CD4-positive, alpha-beta T cell treated with Interleukin-17A for 4 hours (primary cell): ENCODE results near the gene SEC14L1.
A peak's percentile ranks its signal among the peaks of the same experiment; 100 is the strongest.

ENCODE experiments used
- DNase-seq: peaks from one replicate; pipeline ENCODE4 v3.0.0-alpha.2; 2020; ENCODE audit warnings: mixed read lengths

Gene SEC14L1

DNA sequence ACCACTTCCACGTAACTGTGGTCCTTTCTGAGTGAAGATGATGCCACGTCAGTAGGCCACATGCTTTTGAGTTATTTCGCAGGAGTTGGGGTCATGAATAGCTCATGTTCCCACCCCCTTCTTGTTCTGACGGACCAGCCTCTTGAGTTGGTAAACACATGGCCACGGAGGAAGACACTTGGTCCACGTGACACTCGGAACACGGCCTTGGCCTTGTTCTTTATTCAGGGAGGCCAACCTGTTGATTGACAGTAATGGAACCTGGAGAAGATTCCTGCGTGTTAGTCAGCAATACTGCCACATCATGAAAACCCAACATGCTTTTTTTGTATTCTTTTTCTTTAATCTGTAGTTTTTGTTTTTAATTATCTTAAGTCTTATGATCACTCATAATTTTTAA is 56.3 kb downstream of the SEC14L1 start:
- DNase-seq = no peak

DNA sequence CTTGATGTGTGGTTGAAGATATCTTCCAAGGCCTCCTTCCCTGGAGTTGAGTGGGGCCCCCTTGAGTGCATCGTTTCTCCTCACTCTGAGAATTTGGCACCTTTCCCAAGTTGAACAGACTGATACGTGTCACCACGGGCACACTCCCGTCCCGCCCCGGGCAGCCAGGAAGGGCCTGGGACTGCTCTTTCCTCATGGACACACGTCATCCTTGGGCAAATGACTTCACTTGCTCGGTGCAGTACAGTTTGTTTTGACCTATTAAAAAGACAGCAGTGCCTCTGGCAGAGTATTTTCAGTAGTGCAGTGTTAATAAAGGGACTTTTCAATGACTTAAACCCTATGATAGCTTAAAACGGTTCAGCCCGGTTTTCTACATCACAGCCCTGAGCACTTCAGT is 59.9 kb downstream of the SEC14L1 start:
- DNase-seq = no peak

DNA sequence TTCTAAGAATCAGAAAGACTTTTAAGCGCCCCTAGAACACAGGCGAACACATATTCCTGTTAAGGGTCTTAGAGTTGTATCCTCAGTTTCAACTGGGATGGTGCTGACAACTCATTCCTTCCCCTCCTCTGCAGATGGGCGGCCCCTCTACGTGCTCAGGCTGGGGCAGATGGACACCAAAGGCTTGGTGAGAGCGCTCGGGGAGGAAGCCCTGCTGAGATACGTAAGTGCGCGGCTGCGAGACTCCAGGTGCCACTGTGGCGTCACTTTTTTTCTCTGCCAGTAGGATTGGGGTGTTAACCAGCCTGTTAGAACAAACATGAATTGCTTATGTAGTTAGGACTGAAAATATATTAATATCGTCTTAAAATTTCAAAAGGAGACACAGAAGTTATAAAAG is 62.7 kb downstream of the SEC14L1 start:
- no peak for DNase-seq

DNA sequence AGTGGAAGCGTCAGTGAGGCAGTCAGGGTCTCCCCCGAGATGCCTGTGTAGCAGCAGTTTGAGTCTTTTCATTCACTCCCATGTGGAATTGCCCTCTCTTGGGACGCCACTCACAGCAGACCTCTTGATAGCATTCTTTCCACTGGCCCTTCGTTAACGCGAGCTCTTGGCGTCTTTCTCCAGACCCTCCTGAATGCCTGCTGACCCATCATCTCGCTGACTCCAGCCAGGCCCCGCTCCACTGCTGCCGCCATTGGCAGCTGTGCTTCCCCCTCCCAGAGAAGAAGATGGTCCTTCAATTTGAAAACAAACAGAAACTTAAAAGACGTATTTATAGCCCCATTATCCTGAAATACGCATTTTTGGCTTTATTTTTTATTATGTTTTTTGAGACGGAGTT is 63.1 kb downstream of the SEC14L1 start:
- no peak for DNase-seq

DNA sequence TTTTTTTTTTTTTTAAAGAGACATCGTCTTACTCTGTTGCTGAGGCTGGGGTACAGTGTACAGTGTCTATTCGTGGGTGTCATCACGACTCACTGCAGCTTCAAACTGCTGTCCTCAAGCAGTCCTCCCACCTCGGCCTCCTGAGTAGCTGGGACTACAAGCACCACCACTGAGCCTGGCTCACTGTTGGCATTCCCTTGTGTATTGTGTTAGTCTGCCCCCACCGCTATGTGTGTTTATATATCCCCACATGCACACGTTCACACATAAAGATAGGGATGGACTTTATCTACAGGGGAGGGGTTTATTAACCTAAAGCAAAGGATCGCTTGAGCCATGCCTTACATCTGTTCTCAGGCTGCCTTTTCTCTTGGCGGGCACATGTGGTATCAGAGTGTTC is 63.8 kb downstream of the SEC14L1 start:
- DNase-seq = no peak

DNA sequence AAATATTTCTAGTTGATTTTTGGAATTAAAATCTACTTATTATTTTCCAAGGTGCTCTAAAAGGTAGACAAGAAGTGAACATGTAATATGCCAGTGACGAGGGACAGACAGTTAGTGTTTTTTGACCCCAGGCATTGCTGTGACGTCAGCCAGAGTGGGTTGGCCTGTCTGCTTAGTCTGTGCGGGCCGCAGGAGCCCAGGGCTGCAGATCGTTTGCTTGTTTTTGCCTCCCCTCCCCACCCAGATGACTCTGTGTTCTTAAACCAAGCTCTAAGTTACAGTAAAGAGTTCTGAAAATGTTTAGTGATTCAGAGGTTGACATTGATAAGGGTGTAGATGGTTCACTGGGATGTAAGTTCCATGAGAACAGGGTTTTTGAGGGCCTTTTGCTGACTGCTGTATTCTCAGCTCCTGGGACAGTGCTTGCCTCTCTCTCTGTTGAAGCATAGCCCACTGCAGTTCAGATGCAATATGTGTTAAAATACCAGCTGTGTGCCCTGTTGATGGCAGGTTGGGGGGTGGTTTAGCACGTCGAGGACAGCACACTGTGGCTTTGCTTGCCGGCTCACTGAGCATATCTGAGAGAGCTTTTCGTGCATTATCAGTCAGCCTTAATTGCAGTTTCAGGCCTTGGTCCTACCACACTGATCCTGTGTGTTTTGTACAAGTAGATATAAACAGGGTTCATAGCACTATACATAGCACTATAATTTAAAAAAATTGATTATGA is 64.8 kb downstream of the SEC14L1 start:
- DNase-seq = no peak

DNA sequence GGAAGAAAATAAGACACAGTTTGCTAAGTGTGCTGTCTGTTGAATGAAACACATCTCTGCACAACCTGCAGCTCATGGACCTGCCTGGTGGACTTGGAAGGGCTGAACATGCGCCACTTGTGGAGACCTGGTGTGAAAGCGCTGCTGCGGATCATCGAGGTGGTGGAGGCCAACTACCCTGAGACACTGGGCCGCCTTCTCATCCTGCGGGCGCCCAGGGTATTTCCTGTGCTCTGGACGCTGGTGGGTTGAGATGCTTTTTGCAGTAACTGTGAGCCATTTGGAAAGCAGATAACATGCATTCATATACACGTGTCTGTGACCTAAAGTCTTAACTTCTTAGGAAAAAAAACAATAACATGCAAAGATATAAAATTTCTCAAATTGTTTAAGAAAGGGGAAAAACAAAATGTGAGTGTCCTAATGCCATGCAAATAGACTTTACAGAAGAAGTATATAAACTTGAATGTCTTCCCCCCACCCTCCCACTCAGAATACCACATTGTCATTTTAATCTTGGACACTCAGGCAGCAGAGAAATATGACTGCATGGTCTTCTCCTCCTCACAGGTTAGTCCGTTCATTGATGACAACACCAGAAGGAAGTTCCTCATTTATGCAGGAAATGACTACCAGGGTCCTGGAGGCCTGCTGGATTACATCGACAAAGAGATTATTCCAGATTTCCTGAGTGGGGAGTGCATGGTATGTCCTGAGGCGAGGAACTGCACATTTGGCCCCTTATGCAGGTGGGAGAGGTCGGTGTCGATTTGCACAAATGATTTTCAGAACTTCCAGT is 65.6 kb downstream of the SEC14L1 start:
- DNase-seq = no peak

DNA sequence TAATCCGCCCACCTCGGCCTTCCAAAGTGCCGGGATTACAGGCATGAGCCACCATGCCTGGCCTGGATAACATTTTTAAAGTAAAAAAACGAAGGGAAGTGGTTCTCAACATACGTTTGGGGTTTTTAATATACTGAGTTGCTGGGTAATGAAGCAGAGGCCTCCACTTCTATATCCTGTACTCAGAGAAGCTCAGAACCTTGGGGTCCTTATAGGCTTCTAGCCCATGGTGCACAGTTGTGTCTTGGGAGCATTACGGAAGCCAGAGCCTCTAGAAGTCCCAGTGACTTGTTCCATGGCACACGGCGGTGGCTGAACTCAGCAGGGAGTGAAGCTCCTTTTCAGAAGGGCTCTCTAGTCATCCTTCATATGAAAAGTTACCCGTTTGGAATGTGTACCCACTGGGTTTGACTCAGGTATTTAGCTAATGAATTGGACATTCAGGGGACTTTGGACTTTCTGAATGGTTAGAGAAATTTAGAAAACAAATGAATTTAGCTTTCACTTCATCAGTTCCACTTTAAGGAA is 67.0 kb downstream of the SEC14L1 start:
- DNase-seq = no peak

DNA sequence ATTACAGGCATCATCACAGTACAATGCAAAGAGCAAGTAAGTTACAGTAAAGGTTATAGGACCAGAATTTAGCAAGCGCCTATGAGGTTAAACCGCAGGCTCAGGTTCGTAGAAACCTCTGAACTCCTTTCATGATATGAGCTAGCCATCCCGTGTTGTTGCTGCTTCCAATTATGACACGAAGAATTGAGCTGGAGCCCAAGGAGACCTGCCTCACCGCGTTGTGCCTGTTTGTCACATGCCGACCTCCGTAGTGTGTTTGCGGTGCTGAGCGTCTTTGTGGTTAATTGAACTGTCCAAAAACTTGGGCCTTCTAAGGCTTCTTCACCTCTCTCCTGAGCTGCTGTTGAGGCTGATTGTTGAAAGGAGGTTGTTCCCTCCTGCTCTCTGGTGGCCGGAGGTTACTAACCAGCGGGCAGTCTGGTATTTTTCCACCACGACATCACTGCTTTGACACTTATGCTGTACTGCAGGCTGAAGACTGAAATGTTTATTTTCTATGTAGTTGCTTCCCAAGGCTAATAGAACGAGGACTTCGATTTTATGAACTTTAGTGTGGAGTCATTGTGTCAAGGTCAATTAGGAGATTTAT is 67.5 kb downstream of the SEC14L1 start:
- DNase-seq = no peak

DNA sequence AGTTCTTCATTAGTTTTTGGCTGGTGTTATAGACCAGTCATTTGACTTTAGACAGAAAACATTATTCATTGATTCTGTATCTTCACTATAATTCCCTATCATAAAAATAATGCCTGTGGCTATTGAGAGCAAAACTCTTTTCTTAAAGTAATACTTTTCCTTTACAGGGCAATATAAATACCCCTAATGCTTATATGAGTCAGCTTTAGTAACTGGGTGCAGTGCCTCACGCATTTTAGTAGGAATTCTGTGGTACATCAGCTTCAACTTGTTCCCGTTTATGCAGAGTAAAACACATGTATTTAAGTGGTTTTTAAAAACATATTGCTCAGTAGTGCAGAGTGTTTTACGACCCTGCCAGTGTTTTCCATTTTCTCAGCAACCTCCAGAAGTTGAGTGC is 68.1 kb downstream of the SEC14L1 start:
- DNase-seq = no peak

DNA sequence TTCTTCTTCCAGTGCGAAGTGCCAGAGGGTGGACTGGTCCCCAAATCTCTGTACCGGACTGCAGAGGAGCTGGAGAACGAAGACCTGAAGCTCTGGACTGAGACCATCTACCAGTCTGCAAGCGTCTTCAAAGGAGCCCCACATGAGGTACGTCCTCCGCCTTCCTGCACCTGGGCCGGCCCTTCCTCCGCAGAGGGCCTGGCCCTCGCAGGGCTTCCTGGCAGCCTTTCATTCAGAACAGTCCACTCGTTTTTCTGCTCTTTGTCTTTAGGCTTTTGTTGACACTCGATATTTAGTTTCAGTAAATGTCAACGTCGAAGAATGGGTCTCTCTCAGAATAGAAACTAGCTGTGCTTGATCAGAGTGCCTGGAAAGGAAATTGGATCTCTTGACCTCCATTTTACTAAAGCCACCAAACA is 68.6 kb downstream of the SEC14L1 start:
- no peak for DNase-seq

DNA sequence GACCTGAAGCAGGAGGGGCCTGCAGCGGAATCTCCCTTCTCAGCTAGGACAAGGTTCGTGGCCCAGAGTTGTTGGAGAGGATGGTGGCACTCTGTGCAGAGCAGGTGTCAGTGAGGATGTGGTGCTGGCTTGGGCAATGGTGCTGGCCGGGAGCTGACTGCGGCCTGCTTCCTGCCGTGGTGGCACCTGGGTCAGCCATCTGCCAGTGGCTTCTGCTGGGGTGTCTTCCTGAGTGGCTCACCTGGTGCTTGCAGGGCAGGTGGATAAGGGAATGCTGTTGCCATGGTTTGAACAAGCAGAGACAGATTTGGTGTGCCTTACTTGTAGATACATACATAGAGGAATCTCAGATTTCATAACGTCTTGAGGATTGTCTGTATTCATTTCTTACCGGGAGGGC is 69.6 kb downstream of the SEC14L1 start:
- DNase-seq = no peak

DNA sequence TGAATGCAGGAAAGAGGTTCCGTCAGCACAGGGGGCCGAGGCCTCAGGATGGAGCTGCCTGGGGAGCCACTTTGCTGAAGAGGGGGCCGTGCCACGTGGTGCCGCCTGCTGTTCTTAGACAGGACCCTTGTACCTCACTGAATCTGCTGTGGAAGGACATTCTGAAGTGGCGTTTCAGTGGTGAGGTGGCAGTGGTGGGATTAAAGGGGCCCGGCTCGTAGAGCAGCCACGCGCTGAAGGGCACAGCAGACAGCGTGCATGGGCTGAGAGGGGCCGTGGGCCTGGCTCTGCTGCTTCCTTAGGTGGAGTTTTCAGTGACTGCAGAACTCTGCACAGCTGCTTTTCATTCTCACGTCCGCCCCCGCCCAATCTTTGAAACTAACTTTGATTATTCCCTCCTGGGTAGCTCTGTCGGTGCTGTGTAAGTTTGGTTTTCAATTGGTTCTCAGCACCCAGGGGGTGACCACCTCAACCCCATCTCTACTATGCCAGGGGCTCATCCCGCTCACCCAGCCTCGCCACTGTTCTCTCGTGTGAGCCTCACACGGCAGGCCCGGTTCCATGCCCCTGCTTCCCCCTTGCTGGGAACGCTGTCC is 70.3 kb downstream of the SEC14L1 start:
- no peak for DNase-seq

DNA sequence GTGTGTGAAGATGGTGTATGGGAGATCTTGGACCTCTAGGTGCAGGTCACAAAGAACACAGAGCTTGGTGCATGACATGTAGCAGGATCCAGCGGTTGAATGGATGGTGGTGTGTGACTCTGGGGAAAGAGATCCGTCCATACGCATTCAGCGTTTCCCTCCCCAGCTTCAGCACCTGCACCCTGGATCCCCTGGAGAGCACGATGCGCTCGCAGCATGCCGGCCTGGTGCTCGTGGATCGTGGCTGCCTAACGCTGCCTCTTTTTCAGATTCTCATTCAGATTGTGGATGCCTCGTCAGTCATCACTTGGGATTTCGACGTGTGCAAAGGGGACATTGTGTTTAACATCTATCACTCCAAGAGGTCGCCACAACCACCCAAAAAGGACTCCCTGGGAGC is 70.9 kb downstream of the SEC14L1 start:
- no peak for DNase-seq

DNA sequence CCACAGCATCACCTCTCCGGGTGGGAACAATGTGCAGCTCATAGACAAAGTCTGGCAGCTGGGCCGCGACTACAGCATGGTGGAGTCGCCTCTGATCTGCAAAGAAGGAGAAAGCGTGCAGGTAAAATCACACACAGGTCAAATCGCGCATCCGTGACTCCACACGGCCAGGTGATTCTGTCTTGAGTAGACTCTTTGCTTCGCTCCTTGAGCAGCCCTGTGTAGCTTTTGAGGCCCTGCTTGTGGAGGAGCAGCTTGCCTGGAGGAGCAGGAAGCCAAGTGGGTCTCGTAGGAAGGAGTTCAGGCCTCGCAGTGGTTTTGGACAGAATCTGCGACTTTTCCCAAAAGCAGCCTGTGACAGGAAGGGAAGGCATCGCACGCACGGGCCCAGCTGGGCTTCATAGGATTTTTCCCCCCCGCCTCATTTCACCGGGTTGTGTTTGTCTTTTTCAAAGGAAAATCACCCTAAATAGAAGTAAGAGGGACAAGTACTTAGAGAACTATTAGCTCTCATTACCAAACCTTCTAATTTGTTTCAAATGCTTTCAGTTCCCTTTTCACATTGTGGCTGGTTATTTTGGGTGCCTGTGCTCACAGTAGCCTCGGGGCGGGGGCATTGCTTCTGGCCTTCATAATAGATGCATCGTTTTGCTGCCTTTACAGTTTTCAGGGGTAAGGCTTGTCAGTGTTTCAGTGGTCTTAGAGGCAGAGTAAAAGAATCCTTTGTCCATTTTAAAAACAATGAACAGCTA is 71.5 kb downstream of the SEC14L1 start:
- DNase-seq = no peak

DNA sequence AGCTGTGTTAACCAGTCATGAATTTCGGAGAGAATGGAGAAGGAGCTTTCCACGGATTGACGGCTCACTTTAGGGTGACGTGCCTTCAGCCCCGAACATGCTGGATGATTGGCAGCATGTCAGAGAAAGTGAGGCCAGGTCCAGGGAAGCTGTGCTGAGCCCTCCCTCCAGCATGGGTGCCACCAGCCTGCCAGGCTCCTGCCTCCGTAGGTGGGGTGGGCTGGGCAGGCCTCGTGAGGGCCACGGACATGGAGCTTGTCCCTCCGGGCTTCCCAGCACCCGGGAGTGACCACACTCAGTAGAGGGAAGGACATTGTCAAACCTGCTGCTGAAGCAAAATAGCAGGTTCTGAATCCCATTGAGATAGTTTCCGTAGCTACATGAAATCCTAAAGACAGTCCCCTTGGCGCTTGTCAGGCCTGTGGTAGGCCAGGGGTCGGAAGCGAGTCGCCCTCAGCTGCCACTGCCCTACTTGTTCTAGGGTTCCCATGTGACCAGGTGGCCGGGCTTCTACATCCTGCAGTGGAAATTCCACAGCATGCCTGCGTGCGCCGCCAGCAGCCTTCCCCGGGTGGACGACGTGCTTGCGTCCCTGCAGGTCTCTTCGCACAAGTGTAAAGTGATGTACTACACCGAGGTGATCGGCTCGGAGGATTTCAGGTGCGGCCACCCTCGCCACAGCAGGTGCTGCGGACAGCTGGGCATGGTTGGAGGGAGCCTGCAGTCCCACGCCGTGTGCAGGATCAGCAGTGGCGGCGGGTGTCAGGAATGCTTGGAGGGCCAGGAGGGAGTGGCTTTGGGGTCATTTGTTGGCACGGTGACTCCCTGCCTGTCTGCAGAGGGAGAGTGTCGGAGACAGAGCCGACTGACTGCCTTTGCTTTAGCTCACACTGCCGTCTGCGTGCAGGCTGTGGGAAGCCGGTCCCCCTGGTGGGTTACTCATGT is 72.3 kb downstream of the SEC14L1 start:
- DNase-seq = no peak

DNA sequence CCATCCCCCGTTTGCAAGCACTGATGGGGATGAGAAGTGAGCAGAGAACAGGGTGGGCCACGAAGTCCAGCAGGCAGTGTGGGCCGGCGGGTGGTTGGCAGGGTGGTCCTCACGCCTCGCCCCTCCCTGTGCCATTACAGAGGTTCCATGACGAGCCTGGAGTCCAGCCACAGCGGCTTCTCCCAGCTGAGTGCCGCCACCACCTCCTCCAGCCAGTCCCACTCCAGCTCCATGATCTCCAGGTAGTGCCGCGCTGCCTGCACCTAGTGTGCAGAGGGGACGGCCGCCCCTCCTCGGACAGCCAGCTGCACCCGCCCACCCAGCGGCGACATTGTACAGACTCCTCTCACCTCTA is 73.0 kb downstream of the SEC14L1 start:
- DNase-seq = no peak

DNA sequence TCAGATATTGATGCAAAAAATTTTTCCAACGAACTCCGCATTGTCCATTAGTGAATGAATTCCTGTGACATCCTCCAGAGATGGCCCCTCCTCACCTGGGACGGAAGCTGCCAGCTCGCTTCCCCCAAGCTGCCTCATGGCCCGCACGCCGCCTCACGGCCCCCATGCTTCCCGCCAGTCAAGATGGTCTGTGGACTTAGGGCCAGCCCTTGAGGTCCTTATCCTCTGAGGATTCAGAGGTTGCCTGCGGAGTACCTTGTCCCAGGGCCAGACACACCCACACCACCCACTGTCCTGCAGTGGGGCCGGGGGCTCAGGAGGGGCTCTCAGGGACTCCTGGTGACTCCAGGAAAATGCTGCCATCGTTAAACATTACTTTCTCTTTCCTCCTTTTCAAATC is 73.6 kb downstream of the SEC14L1 start:
- no peak for DNase-seq

DNA sequence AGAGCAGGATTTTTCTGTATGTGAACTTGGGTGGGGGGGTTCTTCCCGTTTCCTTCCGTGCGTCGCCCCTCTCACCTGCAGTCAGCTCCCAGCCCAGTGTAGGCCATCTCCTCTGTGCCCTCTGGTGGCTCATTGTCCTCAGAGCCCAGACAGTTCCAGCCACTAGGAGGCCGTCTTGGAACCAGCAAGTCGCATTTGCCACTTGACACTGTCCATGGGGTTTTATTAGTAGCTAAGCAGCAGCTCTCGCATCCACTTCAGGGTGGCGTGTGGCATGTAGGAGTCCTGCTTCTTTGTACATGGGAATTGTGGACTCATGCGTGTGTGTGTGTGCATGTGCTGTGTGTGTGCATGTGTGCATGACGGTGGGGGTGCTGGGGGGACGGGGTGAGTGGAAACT is 74.0 kb downstream of the SEC14L1 start:
- peak; percentile 24 for DNase-seq

DNA sequence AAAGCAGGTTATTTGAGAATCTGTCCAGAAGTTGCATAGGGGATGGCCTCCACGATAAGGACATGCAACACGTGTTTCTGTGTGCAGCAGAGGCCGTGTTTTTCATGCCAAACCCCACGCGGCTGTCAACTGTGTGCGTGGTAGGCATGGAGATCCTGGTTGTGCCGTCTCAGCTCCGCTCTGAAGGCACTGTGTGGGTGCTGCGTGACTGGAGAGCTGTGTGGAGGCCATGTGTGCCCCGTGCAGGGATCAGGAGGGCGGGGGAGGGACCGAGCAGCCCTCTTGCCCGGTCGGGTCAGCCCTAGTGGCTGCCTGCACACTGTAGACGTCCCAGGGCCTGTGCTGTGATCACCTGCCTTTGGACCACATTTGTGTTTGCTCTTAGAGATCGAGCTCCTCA is 74.5 kb downstream of the SEC14L1 start:
- no peak for DNase-seq

DNA sequence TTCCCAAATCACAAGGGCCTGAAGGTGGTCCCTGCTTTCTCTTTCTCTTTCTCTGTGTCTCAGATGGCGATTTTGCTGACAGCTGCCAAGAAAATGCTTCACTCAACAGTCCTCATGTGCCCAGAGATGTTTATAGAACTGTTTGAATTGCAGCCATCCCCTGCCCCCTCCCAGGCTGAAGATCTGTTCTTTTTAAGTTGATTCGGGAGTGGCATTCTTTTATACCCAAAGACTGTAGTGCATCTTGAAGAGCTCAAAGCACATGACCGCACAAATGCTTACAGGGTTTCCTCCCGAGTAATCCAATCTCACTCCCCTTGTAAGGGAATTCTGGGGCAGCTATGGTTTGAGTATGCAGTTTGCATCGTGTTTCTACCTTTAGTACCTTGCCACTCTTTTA is 75.7 kb downstream of the SEC14L1 start:
- DNase-seq = no peak

DNA sequence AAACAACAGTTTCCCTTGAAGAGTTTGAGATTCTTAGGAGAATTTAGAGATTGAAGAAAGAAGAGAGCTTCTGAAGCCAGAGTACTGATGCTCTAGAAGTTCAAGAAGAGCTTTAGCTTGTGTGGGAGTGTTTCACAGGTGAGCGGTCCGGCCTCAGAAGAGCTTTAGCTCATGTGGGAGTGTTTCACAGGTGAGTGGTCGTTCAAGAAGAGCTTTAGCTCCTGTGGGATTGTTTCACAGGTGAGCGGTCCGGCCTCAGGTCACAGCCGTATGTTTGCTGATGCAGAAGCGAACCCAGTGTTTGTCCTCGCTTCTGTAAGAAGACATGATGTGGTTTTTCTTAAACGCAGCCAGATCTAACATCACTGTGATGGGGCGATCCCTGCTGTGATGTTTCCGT is 76.4 kb downstream of the SEC14L1 start:
- no peak for DNase-seq
